ENCODE results near the gene FOXC2.
"Not testable (repeated sequence)": the region's sequence is repeated elsewhere in the genome, so short reads cannot be mapped to it uniquely, and the experiment has no call there.

The FOXC2 gene

DNA sequence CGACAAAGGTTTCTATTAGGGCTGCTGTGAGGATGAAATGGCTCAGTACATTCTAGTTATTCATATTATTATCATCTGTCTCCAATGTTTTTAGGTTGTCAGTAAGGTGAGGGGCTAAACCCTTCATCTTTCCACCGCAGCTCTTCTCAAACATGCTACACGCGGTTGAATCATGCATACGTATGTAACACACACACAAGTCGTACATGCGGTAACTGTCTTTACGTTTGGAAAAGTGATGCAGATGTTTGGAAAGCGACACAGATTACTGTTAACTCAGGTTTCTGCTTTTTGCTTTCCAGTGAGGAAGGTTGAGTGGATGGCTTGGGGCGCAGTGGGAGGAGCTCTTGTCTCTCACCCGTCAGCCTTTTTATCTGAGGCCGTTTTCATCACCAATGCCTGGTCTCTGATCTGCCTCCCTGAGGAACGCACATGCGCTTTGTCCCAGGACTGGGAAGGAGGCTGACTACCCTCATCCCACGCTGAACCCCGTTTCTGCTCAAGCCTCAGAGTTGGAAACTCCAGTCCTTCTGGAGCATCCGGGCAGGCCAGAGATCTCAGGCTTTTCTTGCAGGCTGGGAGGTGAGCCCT is 8.6 kb downstream of the FOXC2 start:
- no peak for DNase-seq

DNA sequence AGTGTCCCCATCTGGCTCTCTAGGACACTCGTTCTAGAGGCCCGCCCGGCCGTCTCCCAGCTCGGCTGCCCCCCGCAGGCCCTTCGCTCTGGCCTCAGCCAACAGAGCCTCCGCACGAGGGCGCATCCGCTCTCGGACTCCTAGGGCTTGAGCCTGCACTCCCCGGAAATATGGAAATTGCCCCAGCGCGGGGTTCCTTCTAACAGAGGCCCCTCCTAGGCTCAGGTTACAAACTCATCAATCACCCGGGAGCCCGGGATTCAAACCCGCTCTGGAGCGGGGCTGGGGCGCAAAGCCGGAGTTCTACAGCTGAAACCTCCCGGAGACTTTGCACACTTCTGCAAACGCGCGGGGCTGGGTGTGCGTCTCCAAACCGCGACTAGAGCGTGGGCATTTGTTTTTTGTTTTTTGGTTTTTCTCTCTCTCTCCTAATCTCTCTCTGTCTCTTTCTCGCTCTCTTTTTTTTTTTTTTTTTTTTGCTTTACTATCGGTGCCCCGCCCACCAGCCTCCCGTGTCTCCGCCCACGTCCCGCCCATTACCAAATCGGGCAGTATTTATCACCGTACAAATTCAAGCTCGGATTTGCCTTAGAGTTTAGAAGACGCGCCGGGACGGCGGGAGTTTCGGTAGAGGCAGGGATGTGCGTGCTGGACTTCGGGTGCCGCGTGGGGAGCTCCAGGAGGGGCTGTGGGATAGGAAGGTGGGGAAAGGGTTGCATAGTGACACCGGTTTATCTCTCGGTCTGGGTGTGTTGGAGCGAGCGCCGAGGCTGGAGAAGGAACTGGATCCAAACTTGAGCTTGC is 9.3 kb downstream of the FOXC2 start:
- DNase-seq, result no peak

DNA sequence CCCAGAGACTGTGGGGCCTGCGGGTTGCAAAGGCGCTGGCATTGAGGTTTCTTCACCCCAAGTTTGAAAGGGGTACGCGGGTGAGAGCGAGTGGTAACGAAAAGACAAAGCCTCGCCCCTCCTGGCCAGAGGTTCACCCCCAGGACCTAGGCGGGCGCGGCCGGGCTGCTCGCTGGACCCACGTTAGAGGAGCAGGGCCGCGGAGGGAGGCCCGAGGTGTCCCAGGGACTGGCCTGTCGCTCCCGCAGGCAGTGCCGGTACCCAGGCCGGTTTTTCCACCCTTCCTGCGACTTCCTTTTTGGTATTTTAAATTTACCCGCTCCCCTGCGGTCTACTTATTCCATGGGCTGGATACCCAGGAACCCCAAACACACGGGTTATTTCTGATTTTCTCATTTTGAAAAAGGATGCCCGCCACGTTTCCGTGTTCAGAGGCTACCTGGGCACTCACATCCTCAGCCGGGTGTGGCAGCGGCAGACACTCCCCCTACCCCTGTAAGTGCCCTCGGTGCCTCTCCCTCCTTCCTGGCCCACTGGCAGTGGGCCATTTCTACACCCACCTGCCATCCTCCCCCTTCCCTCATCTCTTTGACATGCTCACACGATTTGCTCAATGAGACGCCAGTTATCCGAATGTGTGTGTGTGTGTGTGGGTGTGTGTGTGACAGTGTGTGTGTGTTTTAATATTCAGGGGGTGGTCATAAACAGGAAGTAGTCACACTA is 10.1 kb downstream of the FOXC2 start:
- no peak for DNase-seq

DNA sequence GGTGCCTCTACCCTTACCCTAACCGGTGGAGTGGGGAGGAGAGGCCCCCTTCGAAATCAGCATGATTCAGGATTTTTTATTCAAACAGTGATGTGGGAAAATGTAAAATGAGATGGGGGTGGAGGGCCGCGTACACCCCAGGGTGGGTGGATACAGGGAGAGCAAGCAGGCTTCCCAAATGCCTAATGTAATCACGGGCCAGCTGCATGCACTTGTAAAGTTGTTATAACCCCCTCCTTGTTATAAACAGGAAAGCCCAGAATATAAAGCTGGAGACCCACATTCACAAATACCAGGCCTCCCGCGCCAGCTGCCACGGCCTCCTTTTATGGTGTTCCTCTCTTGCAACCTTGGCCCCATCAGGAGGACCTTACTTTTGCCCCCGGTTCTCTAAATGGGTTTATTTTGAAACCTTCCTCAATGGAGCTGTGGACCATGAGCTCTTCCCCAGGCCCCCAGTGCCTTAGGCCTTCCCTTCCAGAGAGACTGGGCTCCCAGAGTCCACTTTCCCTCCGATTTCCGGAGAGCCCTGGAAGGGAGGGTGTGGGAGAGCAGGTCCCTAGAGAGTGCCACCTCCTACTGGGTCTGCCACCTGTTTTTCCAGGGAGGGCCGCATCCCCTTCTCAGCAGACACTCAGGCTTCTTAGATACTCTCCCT is 10.8 kb downstream of the FOXC2 start:
- no peak for DNase-seq

DNA sequence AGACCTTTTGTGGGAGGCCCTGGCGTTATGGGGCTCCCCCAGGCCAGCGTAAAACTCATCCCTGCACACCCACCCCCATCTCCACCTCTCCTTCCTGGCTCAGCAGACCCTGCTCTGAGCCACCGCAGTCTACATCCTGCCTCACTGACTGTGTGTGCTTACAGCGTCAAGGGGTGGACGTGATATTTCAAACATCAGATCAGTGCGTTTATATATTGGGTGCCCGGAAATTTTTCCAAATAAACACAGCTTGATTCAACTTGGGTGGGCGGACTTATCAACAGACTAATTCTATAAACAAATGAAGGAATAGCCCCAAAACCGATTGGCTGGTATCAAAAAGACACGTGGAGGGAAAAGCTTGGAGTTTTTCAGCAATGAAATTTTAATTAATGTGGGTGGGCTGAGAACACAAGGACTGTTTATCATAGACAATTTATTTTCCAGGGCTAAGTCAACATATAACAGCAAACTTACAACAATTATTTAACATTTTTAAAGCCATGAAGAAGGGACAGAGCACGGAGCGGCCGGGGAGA is 11.5 kb downstream of the FOXC2 start, which contains the start of gene FOXL1:
FOXL1 (plus strand) TSS at position 489 of the 539 bp plus-strand sequence. CDS start 175 bp downstream, outside the sequence.
- DNase-seq, result no peak

DNA sequence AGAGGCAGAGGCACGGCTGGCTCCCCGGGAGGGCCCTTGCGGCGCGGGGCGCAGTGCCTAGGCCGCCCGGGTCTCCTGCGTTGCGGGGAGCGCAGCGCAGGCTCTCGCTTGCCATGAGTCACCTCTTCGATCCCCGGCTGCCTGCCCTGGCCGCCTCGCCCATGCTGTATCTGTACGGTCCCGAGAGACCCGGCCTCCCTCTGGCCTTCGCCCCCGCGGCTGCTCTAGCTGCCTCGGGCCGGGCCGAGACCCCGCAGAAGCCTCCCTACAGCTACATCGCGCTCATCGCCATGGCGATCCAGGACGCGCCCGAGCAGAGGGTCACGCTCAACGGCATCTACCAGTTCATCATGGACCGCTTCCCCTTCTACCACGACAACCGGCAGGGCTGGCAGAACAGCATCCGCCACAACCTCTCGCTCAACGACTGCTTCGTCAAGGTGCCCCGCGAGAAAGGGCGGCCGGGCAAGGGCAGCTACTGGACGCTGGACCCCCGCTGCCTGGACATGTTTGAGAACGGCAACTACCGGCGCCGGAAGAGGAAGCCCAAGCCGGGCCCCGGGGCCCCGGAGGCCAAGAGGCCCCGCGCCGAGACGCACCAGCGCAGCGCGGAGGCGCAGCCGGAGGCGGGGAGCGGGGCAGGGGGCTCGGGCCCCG is 12.1 kb downstream of the FOXC2 start:
- no peak for DNase-seq

DNA sequence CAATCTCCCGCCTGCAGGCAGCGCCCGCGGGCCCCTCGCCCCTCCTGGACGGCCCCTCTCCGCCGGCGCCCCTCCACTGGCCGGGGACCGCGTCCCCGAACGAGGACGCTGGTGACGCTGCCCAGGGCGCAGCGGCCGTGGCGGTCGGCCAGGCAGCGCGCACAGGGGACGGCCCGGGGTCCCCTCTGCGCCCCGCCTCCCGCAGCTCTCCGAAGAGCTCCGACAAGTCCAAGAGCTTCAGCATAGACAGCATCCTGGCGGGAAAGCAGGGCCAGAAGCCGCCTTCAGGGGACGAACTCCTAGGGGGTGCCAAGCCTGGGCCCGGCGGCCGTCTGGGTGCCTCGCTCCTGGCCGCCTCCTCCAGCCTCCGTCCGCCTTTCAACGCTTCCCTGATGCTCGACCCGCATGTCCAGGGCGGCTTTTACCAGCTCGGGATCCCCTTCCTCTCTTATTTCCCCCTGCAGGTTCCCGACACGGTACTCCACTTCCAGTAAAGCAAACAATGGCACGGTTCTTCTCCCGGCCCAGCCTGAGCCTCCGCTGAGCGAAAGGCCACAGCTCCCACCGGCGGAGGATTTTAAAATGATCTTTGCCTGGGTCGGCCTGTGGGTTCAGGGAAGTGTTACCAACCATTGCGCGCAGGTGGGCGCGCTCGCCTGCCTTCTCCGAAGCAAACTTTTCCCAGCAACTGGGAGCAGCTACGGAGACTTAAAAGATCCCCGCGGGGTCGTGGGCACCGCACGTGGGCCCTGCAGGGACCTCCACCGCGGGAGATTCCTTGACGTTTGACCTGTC is 12.8 kb downstream of the FOXC2 start:
- no peak for DNase-seq

DNA sequence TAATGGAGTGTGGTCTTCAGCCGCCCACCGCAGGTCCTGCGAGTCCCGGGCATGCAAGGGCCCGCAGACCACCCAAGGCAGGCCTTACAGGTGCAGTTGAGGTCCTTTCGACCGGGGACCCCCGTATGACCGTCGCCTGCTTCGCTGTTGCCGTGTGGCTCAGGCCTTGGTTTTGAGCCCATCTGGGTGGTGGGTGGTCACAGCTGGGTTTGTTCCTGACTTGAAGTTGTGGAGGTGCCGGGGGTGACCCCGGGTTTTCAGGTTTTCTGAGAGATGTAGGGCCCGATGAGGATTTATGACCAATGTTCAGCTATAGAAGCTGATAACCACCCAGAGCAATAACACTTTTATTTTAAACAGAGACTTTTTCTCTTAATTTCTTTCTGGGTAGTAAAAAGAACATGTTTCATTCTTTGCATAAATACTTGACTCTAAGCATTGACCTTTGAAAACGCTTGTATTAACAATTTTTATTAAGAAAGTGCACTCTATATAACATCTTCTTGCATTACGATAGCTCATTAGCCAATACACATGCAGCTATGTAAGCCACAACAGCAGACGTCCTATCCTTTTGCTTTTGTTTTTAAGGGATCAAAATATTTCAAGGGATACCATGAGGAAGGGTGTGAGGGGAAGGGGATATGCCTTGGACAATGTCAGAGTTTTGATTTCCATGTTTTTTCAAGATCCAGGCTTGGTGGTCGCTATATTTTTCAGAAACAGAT is 13.6 kb downstream of the FOXC2 start:
- no peak for DNase-seq

DNA sequence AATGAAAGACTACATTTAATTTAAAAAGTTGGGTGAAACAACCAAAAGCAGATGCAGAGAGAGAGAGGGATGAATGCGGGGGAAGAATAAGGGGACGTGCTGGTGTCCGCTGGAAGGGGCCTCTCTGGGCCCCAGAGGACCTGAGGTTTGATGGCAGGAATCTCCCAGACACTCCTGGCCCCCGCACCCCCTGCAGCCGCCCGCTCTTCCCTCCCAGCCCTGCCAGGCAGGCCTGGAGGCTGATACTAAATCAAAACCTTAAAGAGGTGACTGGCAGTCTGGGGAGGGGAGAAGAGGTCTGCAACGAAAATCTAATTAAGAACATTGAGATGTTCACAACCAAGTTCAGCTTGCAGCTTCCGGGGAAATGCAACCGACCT is 14.2 kb downstream of the FOXC2 start:
- no peak for DNase-seq

DNA sequence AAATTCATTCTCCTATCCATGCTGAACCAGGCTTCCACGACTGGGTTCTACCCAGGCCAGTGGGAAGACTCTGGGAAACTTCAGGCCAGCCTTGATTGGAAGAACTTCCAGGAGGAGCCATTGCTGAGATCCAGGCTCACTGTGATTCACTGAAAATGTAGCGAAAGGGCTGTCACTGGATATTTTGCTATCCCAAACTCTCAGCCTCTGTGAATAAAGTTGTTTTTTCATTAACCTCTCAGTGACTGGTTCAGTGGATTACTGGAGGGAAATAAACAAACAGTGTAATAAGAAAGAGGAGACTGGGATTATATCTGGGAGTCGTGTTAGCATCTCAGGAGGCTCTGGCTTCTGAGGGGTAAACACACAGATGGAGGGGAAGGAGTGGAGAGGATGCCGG is 14.8 kb downstream of the FOXC2 start:
- DNase-seq, result no peak

DNA sequence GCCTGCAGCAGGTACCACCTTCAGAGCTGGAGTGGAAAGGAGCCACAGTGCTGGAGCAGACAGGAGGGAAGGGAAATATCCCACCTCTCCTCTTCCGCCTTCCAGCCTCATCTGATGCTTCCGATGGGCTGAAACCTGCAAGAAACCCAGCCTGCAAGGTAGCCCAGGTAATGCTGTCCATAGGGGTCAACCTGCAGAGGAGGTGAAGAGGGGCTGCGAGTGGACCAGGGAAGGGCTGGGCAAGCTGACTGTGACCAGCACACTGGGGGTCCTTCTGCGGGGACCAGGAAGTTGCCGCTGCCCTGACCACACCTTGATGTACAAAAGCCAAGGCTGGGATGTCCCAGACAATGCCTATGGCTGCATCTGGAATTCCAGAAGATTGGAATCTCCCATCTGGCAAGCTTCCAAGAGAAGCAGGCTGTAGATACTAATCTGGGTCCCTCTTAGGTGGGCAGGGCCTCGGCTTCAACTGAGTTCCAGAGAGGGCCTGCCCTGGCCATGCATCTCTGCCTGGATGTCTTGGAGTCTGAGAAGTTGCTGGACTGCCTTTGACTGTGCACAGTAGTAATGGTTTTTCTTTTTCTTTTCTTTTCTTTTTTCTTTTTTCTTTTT is 17.5 kb downstream of the FOXC2 start:
- DNase-seq, result no peak

DNA sequence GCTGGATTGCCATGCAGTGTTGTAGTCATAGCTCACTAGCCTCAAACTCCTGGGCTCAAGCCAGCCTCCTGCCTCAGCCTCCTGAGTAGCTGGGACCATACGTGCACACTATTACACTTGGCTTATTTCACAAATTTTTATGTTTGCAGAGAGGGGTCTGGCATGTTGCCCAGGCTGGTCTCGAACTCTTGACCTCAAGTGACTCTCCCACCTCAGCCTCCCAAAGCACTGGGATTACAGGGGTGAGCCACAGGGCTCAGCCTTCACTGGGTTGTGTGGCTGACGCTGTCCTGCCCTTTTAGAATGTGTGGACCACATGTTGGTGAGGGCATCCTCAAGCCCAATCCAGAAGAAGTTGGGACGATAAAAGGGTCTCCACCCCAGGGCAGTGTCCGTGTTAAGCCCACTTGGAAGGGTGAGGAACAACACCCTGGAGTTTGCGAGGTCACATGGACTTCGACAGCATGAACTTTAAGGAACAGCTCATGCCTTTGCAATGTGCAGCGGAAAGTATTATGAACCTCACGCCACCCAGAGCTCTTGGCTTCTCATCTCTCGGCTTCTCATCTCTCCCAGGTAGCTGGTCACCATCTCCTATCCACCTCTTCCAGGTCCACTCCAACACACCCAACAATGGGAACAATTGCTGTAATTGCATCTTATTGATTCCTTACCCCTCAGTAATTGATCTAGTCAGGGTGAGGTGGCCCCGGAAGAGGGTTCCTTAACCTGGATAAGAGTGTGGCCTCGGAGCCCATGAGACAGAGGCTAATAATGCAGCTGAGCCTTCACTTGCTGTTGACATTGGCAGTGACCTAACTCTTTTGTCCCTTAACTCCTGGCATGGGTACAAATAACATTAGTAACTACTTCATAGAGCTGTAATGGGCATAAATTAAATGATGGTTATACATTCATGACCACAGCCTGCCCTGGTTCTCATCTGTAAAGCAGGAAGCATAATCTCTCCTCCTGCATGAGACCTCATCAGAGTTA is 18.4 kb downstream of the FOXC2 start:
- DNase-seq, result no peak

DNA sequence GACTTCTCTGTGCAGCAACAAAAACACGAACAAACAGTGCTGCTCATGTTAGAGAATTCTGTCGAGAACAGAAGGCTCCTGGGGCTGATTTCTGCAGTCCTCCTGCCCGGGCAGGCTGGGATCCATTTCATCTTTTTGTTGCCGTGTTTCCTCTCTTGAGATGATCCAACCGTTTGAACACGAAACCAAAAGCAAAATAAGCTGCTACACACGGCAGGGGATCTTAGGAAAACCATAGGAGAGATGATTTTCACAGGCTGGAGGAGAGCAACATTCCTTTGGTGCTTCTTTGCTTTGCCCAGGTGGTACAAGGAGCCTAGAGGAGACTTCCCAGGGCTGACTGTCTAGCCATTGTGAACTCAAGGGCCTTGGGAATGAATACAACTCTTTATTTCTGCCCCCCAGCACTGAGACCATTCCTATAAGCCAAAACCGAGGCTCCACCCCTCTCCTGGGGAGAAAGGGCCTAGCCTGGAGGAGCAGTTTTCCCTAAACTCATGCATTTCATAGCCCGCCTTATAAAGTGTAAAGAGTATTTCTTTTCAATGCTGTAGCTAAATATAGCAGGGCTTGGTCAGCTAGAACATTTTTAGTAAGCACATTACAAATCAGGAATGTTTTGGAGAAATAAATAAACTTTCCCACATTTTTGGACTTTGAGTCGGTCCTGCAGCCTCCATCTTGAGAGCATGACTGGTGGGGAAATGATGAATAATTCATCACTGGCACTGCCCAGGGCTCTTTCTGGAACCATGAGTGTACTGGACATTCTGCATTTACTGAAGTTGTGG is 19.4 kb downstream of the FOXC2 start:
- no peak for DNase-seq

DNA sequence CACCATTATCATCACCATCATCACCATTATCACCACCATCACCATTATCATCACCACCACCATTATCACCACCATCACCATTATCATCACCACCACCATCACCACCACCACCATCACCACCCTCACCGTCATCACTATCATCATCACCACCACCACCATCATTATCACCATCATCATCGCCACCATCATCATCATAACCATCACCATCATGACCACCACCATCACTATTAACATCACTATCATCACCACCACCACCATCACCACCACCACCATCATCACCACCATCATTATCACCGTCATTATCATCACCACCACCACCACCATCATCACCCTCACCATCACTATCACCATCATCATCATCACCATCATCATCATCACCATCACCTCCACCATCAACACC is 20.9 kb downstream of the FOXC2 start:
- no peak for DNase-seq

DNA sequence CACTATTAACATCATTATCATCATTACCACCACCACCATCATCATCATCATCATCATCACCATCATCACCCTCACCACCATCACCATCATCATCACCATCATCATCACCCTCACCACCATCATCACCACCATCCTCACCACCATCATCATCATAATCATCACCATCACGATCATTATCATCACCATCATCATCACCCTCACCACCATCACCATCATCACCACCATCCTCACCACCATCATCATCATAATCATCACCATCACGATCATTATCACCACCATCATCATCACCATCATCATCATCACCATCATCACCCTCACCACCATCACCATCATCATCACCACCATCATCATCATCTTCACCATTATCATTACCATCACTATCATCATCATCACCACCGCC is 21.3 kb downstream of the FOXC2 start:
- DNase-seq, result not testable (repeated sequence)

DNA sequence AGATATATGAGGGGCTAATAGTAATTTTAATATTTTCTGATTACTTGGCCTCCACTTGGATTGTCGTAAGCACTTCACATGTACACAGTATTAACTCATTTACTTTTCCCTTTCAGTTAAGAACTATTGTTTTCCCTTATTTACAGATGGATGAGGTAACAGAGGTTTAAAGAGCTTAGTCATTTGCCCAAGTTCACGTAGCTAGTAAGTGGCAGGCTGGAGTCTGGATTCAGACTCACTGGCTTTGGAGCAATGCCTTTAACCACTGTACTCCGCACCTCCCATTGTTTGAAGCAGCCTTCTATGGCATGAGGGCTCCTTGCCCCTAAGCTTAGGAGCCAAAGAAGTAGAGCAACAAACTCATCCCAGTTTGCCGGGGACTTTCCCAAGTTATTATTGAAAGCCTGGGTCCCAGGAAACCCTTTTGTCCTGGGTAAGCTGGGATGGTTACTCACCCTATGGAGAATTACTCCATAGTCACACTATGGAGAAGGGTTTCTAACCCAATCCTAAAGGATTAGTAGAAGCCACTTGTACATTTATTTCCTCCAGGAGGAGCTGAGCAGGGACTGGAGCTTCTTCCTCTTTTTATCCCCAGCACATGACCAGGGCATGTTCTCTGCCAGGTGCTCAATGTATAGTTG is 24.0 kb downstream of the FOXC2 start:
- no peak for DNase-seq

DNA sequence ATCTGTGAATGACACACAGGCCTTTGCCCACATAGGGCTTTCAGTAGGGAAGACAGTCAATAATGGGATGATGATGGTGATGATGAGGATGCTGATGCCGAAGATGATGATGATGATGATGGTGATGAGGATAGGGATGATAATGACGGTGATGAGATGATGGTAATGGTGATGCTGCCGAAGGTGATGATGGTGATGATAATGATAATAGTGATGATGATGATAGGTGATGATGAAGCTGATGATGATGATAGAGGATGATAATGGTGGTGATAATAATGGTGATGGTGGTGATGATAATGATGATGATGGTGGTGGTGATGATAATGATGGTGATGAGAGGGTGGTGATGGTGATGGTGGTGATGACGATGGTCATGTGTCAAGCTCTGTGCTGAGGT is 24.6 kb downstream of the FOXC2 start:
- no peak for DNase-seq

Measured in KG1 (cell line).